PC-9 (cell line): ENCODE data around the gene TBL2. TPM values are rescaled to one million over a fixed set of nuclear protein-coding genes. Genes with fewer than 3 reads are reported as not detected.

Experiments used
- BruUV-seq: library from RNA; stranded (reverse); fragments of 400-500 nt; replicated peaks from 2 replicates; lab custom pipeline; 2021; lab: Mats Ljungman, UMichigan
- CTCF ChIA-PET: fragments of 300-600 bp; sonication (Branson Sonifier 250); formaldehyde crosslinking; loops from one replicate; lab custom pipeline; 2022; ENCODE audit warnings: antibody characterized with exemption; lab: Charles Lee
- POLR2A ChIA-PET: fragments of 300-600 bp; sonication (Branson Sonifier 250); formaldehyde crosslinking; loops from one replicate; lab custom pipeline; 2022; ENCODE audit warnings: antibody characterized with exemption; ENCODE audit not compliant: unreplicated experiment; lab: Charles Lee
- DNase-seq, 2 experiments: peaks; one replicate each; pipeline versions ENCODE4 v3.0.0 to v3.0.0-alpha.2; 2015 to 2022; ENCODE audit warnings: mixed read lengths in 1 of 2
- H2AFZ ChIP-seq: fragments of 200-600 bp; sonication (generic); 2 replicates; pipeline ENCODE4 v1.8.1; 2017; ENCODE audit warnings: antibody characterized with exemption
- H3F3A ChIP-seq: fragments of 200-600 bp; sonication (generic); 2 replicates; pipeline ENCODE4 v1.8.1; 2017; ENCODE audit warnings: antibody characterized with exemption, mild to moderate bottlenecking, low read depth; ENCODE audit not compliant: insufficient read depth
- H3K27ac ChIP-seq: fragments of 200-600 bp; sonication (generic); 2 replicates; pipeline ENCODE4 v1.6.1; 2016; ENCODE audit warnings: mixed run types
- H3K27me3 ChIP-seq: fragments of 200-600 bp; sonication (generic); 2 replicates; pipeline ENCODE4 v1.6.1; 2016; ENCODE audit warnings: low read depth, mixed run types; ENCODE audit not compliant: insufficient read depth
- H3K36me3 ChIP-seq: fragments of 200-600 bp; sonication (generic); 2 replicates; pipeline ENCODE4 v1.6.1; 2016; ENCODE audit warnings: low read depth, mixed run types
- H3K4me1 ChIP-seq: fragments of 200-600 bp; sonication (generic); replicated peaks from 2 replicates; pipeline ENCODE4 v1.6.1; 2016; ENCODE audit warnings: mixed run types; ENCODE audit not compliant: insufficient read depth
- H3K4me2 ChIP-seq: fragments of 200-600 bp; sonication (generic); 2 replicates; pipeline ENCODE4 v1.6.1; 2017; ENCODE audit warnings: mixed run types
- H3K4me3 ChIP-seq: fragments of 200-600 bp; sonication (generic); 2 replicates; pipeline ENCODE4 v1.6.1; 2016; ENCODE audit warnings: mixed run types
- H3K79me2 ChIP-seq: fragments of 200-600 bp; sonication (generic); 2 replicates; pipeline ENCODE4 v1.6.1; 2017; ENCODE audit warnings: low read depth, mixed run types
- H3K9me2 ChIP-seq: fragments of 200-600 bp; sonication (generic); 2 replicates; pipeline ENCODE4 v1.8.1; 2017; ENCODE audit warnings: mild to moderate bottlenecking; ENCODE audit not compliant: insufficient read depth
- H3K9me3 ChIP-seq: fragments of 200-600 bp; sonication (generic); 2 replicates; pipeline ENCODE4 v1.8.1; 2016; ENCODE audit warnings: low read depth; ENCODE audit not compliant: insufficient read depth
- H4K20me1 ChIP-seq: fragments of 200-600 bp; sonication (generic); 2 replicates; pipeline ENCODE4 v1.8.1; 2017; ENCODE audit not compliant: insufficient read depth
- CTCF ChIP-seq: fragments of 200-600 bp; sonication (generic); conservative IDR thresholded peaks from 2 replicates; pipeline ENCODE4 v1.6.1; 2017; ENCODE audit warnings: mixed run types, antibody characterized with exemption, mild to moderate bottlenecking, moderate library complexity
- EZH2 ChIP-seq: fragments of 200-600 bp; sonication (generic); IDR thresholded peaks from 2 replicates; pipeline ENCODE4 v1.8.0; 2017; ENCODE audit warnings: antibody characterized with exemption, low read depth
- intact Hi-C: fragments of 100-400 bp; cut with micrococcal nuclease; formaldehyde crosslinking; loops from one replicate; pipeline ENCODE4 v1.10.0; 2022; ENCODE audit not compliant: unreplicated experiment
- total RNA-seq: library from RNA; stranded (reverse); gene quantifications from 2 replicates; pipeline ENCODE4 v1.2.3, GENCODE V29; 2021

Gene TBL2
- total RNA-seq, 1 experiment from 2014 or later = 49.2 TPM

- no peaks in the 10 kb centered on the region for H3K36me3 ChIP-seq
- peaks cover 20% of the 10 kb centered on the region; the same call in 1 of the 2 replicates for H3F3A ChIP-seq
- H3K4me1 ChIP-seq = peaks cover 12% of the 10 kb centered on the region
- intact Hi-C loops = loop anchor here (1.0 kb wide), 1 partner anchor 53 kb away; the partner anchor contains the start of gene VPS37D
- H3K9me2 ChIP-seq = no peaks in the 10 kb centered on the region
- H3K79me2 ChIP-seq = no peaks in the 10 kb centered on the region
- TF ChIP-seq EZH2 (no peak), CTCF (no peak)
- H4K20me1 ChIP-seq = no peaks in the 10 kb centered on the region
- H3K4me2 ChIP-seq = no peak overlapping the region
- H3K27me3 ChIP-seq = no peaks in the 10 kb centered on the region
- DNase-seq = no peak
- H3K4me3 ChIP-seq = no peak overlapping the region
- H3K9me3 ChIP-seq = no peaks in the 10 kb centered on the region
- ChIA-PET CTCF (interaction anchor here (0.6 kb wide), 1 partner anchor 20 kb away, joined by 16 read pairs; no protein-coding TSS in a partner anchor), POLR2A (interaction anchor here (0.7 kb wide), 1 partner anchor 32 kb away, joined by 3 read pairs; no protein-coding TSS in a partner anchor)
- H3K27ac ChIP-seq = no peak overlapping the region
- no peak overlapping the region for H2AFZ ChIP-seq
- BruUV-seq = no TSS peak
Observed at GRCh38 chr7:73613954-73614735, 35.8 kb upstream of the TBL2 start.

GRCh38 chr7:73612598-73613269, 34.4 kb upstream of the TBL2 start:
- Histone ChIP-seq H3K36me3 (no peaks in the 10 kb centered on the region), H3K4me3 (no peak overlapping the region), H3K4me2 (peak overlapping the region; percentile 45), H3K27ac (no peak overlapping the region), H3K9me2 (no peaks in the 10 kb centered on the region), H3F3A (peaks cover 33% of the 10 kb centered on the region; the same call in 1 of the 2 replicates), H3K79me2 (no peaks in the 10 kb centered on the region), H4K20me1 (no peaks in the 10 kb centered on the region), H3K4me1 (peaks cover 21% of the 10 kb centered on the region), H3K27me3 (no peaks in the 10 kb centered on the region), H2AFZ (no peak overlapping the region), H3K9me3 (no peaks in the 10 kb centered on the region)
- CTCF ChIA-PET = interaction anchor here (0.6 kb wide), 2 partner anchors 85 to 221 kb away, joined by 3 to 4 read pairs; no protein-coding TSS in a partner anchor
- no TSS peak for BruUV-seq
- POLR2A ChIA-PET = interaction anchor here (0.5 to 0.7 kb wide), 5 partner anchors 9 to 117 kb away, joined by 3 to 9 read pairs (median 6); no protein-coding TSS in a partner anchor
- DNase-seq = peak; percentile 77 to 80
- TF ChIP-seq CTCF = peak; percentile 40; the same call in 1 of the 2 replicates
- TF ChIP-seq EZH2 = no peak
- intact Hi-C loops = loop anchor here (1.0 kb wide), 1 partner anchor 55 kb away; the partner anchor contains the start of gene VPS37D

- DNase-seq = no peak
- no peaks in the 10 kb centered on the region for H4K20me1 ChIP-seq
- ChIA-PET POLR2A (no interaction called here), CTCF (no interaction called here)
- intact Hi-C loops = no loop called here
- no peaks in the 10 kb centered on the region for H3K27me3 ChIP-seq
- H3K27ac ChIP-seq = no peak overlapping the region
- TF ChIP-seq EZH2 (no peak), CTCF (no peak)
- no peaks in the 10 kb centered on the region for H3K9me3 ChIP-seq
- no peaks in the 10 kb centered on the region for H3K9me2 ChIP-seq
- no peaks in the 10 kb centered on the region for H3K36me3 ChIP-seq
- no peak overlapping the region for H3K4me3 ChIP-seq
- H3K4me1 ChIP-seq = peaks cover 21% of the 10 kb centered on the region
- BruUV-seq = no TSS peak
- no peaks in the 10 kb centered on the region for H3K79me2 ChIP-seq
- H3F3A ChIP-seq = peaks cover 34% of the 10 kb centered on the region; the same call in 1 of the 2 replicates
- H3K4me2 ChIP-seq = no peak overlapping the region
- H2AFZ ChIP-seq = no peak overlapping the region
Observed at GRCh38 chr7:73611017-73611555, 32.7 kb upstream of the TBL2 start.
